ENCODE results near the gene WDPCP. TPM values are rescaled to one million over a fixed set of nuclear protein-coding genes. Genes with fewer than 3 reads are reported as not detected.
"Not testable (repeated sequence)": the region's sequence is repeated elsewhere in the genome, so short reads cannot be mapped to it uniquely, and the experiment has no call there.

Gene WDPCP
- total RNA-seq, 8 experiments from 2014 or later = 5.6 to 22.4 (median 14.6) TPM

DNA sequence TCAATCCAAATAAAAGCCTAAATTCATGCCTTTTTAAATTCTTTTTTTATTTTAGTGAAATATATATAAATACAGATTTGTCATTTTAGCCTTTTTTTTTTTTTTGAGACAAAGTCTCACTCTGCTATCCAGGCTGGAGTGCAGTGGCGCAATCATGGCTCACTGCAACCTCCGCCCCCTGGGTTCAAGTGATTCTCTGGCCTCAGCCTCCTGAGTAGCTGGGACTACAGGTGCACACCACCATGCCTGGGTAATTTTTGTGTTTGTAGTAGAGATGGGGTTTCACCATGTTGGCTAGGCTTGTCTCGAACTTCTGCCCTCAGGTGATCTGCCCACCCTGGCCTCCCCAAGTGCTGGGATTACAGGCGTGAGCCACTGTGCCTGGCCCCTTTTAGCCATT lies 513.9 kb downstream of the WDPCP start:
- in situ Hi-C loops (cut with MboI; ENCODE audit: low pct_unique_long_range_greater_than_20kb in 2 of 9, low sequenced_read_pairs in 9 of 9, unreplicated experiment in 9 of 9); H3K4me1 ChIP-seq (replicated peaks in 1 of 2); ATAC-seq (replicated peaks in 6 of 8); H3K27ac ChIP-seq; H3K4me3 ChIP-seq: not testable (repeated sequence)
- 69 to 100% (median 83%) methylated on average over 1 to 4 of the region's 4 CpGs; no CpG with 5 or more reads in 3 of the 10 experiments for WGBS, 10 experiments

GRCh38 chr2:63073994-63074393 lies 514.3 kb downstream of the WDPCP start:
- no peak for ATAC-seq (replicated peaks in 6 of 8)
- Histone ChIP-seq H3K4me3 (no peak overlapping the region), H3K4me1 (replicated peaks in 1 of 2) (no peaks in the 10 kb centered on the region), H3K27ac (no peak overlapping the region)
- in situ Hi-C loops (cut with MboI; ENCODE audit: low pct_unique_long_range_greater_than_20kb in 2 of 9, low sequenced_read_pairs in 9 of 9, unreplicated experiment in 9 of 9) = no loop called here
- WGBS, 10 experiments = 0 to 100% (median 80%) methylated on average over 1 to 3 of the region's 3 CpGs; no CpG with 5 or more reads in 3 of the 10 experiments

- no peak overlapping the region for H3K4me3 ChIP-seq
- H3K27ac ChIP-seq = no peak overlapping the region
- in situ Hi-C loops (cut with MboI; ENCODE audit: low pct_unique_long_range_greater_than_20kb in 2 of 9, low sequenced_read_pairs in 9 of 9, unreplicated experiment in 9 of 9) = no loop called here
- H3K4me1 ChIP-seq (replicated peaks in 1 of 2) = no peaks in the 10 kb centered on the region
- WGBS, 10 experiments = 60 to 100% (median 83%) methylated on average over 1 to 2 of the region's 2 CpGs; no CpG with 5 or more reads in 5 of the 10 experiments
- no peak for ATAC-seq (replicated peaks in 6 of 8)
Observed at GRCh38 chr2:63071664-63072063, 516.6 kb downstream of the WDPCP start.

Other genes starting within 250 kb of the WDPCP start
- 100 to 1,000 TPM; 172 to 273 (median 220) TPM for gene MDH1, start 486 bp upstream of the WDPCP start, total RNA-seq

Measured in motor neuron (in vitro differentiated cells).